Lower leg skin (tissue), 4 donors: Measurements from ENCODE around the gene SMIM22. TPM values are rescaled to one million over a fixed set of nuclear protein-coding genes. Genes with fewer than 3 reads are reported as not detected.
"Not testable (repeated sequence)": the region's sequence is repeated elsewhere in the genome, so short reads cannot be mapped to it uniquely, and the experiment has no call there.

ENCODE experiments used
- DNase-seq, 2 donors: peaks; one replicate each; pipeline ENCODE4 v3.0.0-alpha.2; 2019; ENCODE audit warnings: low spot score in 2 of 2
- H3K4me3 ChIP-seq: fragments of 200-600 bp; sonication (generic); 2 replicates; pipeline ENCODE4 v1.5.1; 2017; ENCODE audit warnings: mild to moderate bottlenecking, low read depth; ENCODE audit not compliant: poor library complexity, severe bottlenecking
- CTCF ChIP-seq, 3 donors: fragments of 450-650 bp; IDR thresholded peaks; one replicate each; pipeline ENCODE4 v1.5.1; 2016; ENCODE audit warnings: antibody characterized with exemption in 3 of 3, mild to moderate bottlenecking in 3 of 3, moderate library complexity in 2 of 3
- POLR2A ChIP-seq, 2 donors: fragments of 450-650 bp; IDR thresholded peaks; one replicate each; pipeline ENCODE4 v1.6.1; 2016 to 2017; ENCODE audit warnings: antibody characterized with exemption in 2 of 2, mild to moderate bottlenecking in 1 of 2, moderate library complexity in 1 of 2
- WGBS, 2 donors: methylation state at CpG; one replicate each; pipeline ENCODE4 v1.1.5; 2018; 5-methylcytosine and 5-hydroxymethylcytosine counted together
- intact Hi-C: fragments of 100-400 bp; cut with DNase I; formaldehyde crosslinking; loops from one replicate; pipeline ENCODE4 v1.15.0; 2023; ENCODE audit warnings: low total_unique reads
- total RNA-seq, 4 donors: library from RNA; depleted of rRNA; stranded (reverse); fragments of >200 nt; gene quantifications; one replicate each; pipeline ENCODE4 v1.1.0, GENCODE V29; 2016

The SMIM22 gene
- total RNA-seq, 4 donors from 2014 or later, result 6.6 to 10.6 (median 7.6) TPM; not detected in 1

DNA sequence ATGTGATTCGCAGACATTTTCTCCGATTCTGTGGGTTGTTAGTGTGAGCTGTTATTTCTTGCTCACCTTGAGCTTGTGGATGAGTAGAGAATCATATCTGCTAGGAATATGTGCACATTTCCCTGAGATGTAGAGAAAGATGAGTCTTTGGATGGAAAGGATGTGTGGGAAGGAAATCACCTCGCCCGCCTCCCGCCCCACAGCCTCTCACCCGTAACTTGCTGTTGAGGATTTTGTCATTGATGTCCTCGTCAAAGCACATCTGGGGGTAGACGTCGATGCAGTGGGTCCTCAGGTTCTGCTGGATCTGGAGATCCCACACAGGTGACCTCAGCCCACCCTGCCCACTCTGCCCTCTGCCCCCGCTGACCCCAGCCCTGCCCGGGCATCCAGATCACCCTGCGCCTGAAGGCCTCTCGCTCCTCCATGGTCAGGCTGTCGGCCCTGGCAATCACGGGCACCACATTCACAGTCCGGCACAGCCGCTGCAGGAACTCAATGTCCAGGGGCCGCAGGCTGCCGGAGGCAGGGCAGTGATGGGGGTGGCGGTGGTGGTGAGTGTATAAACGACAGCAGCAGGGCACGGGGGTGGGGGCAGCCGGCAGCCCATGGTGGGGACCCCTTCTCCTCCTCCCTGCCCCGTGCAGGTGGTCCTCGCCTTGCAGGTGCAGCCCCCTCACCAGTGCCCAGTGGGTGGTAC, 11.8 kb upstream of the SMIM22 start:
- intact Hi-C loops, result no loop called here
- no peak for TF ChIP-seq CTCF (IDR thresholded peaks at IDR 0.05)
- TF ChIP-seq POLR2A (IDR thresholded peaks at IDR 0.05), result no peak
- H3K4me3 ChIP-seq, result no peak overlapping the region
- 84 to 91% methylated on average over 24 to 25 of the region's 25 CpGs for WGBS, 2 donors
- no peak for DNase-seq

DNA sequence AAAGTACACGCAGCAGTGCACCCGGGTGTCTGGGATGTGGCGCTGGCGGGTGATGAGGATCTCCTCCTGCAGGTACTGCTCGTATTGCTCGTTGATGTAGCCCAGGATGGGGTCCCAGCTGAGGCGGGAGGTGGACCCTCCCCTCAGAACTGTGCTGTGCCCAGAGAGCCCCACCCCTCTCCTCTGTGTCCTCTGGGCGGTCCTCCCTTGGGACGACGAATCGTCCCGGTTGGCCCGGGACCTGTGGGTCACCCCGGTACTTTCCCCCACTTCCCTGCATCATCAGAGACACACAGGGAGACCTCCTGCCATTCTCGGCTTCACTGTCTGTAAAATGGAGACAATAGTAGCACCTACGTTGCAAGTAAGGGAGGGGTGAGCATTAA, 11.2 kb upstream of the SMIM22 start:
- TF ChIP-seq CTCF (IDR thresholded peaks at IDR 0.05) (no peak), POLR2A (IDR thresholded peaks at IDR 0.05) (no peak)
- no peak for DNase-seq
- WGBS, 2 donors, result 68 to 72% methylated on average over 11 to 15 of the region's 16 CpGs
- intact Hi-C loops, result no loop called here
- H3K4me3 ChIP-seq, result no peak overlapping the region

DNA sequence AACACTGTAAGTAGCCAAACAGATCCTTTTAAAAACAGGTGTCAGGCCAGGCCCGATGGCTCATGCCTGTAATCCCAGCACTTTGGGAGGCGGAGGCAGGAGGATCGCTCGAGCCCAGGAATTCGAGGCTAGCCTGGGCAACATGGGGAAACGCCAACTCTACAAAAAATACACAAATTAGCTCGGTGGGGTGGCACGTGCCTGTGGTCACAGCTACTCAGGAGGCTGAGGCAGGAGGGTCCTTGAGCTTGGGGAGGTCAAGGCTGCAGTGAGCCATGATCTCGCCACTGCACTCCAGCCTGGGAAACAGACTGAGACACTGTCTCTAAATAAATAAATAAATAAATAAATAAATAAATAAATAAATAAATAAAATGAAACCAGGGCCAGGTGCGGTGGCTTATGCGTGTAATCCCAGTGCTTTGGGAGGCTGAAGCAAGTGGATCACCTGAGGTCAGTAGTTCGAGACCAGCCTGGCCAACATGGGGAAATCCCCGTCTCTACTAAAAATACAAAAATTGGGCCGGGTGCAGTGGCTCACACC, 10.7 kb upstream of the SMIM22 start:
- H3K4me3 ChIP-seq, intact Hi-C loops, DNase-seq: not testable (repeated sequence)
- WGBS, 2 donors, result 90 to 94% methylated on average over 14 of the region's 14 CpGs

DNA sequence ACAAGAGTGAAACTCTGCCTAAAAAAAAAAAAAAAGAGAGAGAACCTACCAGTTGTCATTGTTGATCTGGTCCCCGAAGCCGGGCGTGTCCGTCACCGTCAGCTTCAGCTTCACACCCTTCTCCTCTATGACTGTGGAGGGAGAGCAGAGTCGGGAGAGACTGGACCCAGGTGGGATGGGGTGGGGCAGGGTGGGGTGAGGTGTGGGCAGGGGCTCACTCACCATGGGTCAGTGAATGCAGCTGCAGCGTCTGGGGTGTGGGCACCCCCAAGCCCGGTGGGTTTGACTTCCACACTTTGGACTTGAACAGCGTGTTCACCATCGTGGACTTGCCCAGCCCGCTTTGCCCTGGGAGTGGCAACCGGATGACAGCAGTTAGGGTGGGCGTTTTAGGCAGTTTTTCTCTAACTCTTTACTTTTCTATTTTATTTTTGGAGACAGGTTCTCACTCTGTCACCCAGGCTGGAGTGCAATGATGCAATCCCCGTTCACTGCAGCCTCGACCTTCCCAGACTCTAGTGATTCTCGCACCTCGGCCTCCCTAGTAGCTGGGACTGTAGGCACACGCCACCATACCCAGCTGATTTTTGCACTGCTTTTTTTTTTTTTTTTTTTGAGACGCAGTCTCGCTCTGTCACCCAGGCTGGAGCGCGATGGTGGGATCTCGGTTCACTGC, 9.3 kb upstream of the SMIM22 start:
- no peak overlapping the region for H3K4me3 ChIP-seq
- WGBS, 2 donors, result 91 to 92% methylated on average over 23 of the region's 23 CpGs
- DNase-seq, result no peak
- intact Hi-C loops, result no loop called here
- TF ChIP-seq CTCF (IDR thresholded peaks at IDR 0.05), result no peak
- no peak for TF ChIP-seq POLR2A (IDR thresholded peaks at IDR 0.05)

- intact Hi-C loops, result no loop called here
Observed at GRCh38 chr16:4787068-4787467, 8.1 kb upstream of the SMIM22 start.

More at GRCh38 chr16:4787068-4787467, 8.1 kb upstream of the SMIM22 start:
- 83 to 86% methylated on average over 8 of the region's 8 CpGs for WGBS, 2 donors
- no peak for DNase-seq
- H3K4me3 ChIP-seq, result no peak overlapping the region
- TF ChIP-seq POLR2A (IDR thresholded peaks at IDR 0.05), result no peak
- no peak for TF ChIP-seq CTCF (IDR thresholded peaks at IDR 0.05)
